Stimulated activated naive CD4-positive, alpha-beta T cell treated with Interleukin-2 at 50 U/mL for 16 hours (primary cell): ENCODE measurements around the gene PIK3R4.

Source experiments
- DNase-seq: peaks from one replicate; lab custom pipeline; 2025; lab: John Stamatoyannopoulos, UW

PIK3R4 gene

DNA sequence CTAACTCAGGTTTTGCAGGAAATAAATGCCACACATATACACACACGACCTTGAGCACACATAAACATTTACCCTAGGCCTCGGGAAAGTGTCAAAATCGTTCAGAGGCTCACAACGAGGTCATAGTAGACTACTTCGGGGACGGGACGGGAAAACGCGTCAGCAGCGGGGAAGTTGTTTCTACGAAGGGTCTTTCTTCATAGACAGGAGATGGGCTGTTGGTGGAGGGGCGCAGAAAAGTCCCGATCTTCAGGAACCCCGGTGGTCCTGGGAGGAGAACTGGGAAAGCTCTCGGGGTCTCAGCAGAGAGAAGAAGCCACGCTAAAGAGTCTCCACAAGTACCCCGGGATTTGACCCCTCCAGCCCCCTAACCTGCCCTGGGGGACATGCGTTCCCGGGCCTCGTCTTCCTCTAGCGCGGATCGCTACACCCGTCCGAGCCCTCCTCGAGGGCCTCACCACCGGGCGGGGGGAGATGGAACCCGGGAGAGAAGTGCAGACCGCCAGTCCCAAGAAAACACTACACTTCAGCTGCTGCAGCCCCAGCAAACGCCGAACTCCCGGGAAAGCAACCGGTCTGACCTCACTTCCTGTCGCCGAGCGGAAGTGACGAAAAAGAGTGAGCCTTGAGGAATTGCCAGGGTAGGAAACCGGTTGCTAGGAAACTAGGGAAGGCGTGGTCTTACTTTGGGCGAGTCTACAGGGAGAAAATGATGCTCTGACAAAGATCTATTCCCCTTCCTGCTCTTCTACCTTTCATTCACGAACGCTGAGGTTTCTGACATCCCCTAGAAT, at the start of gene PIK3R4:
TSS of gene PIK3R4 (minus strand) at position 584 of the 794 bp plus-strand sequence. CDS start 1,611 bp downstream, outside the sequence.
- DNase-seq = peak; percentile 94

DNA sequence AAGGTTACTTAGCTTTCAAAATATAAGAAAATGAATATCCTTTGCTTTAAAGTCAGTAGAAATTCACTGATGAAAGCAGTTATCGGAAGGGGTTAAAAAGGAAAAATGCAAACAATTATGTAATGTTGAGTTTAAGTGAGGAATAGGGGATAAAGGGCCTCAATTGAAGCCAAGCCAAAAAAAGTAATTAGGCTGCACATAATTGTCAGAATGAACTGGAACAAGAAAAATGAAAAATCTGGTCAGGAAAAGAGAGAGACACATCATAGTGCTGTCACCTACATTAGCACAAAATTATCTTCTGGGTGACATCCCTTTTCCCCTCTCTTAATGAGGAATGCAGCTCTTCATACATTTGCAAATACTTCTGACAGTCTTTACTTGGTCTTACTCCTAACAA, 48.8 kb upstream of the PIK3R4 start:
- DNase-seq = no peak

DNA sequence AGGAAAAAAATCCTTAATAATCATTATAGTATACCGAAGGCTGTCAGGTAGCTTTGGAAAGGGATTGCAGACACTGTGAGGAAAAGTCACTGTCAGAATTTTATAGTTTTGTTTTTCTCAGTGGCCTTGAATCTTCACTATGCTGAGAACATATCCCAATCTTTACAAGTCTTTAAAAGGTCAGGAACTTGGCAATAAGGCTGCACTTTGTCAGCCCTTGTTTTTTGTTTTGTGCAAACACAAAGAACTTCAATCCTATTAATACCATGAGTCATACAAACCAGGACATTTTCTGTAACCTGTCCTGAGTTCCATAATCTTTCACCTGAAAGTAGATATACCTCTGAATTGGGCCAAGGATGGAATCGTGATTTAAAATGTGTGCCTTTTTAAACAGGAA, 45.6 kb upstream of the PIK3R4 start:
- DNase-seq = no peak

DNA sequence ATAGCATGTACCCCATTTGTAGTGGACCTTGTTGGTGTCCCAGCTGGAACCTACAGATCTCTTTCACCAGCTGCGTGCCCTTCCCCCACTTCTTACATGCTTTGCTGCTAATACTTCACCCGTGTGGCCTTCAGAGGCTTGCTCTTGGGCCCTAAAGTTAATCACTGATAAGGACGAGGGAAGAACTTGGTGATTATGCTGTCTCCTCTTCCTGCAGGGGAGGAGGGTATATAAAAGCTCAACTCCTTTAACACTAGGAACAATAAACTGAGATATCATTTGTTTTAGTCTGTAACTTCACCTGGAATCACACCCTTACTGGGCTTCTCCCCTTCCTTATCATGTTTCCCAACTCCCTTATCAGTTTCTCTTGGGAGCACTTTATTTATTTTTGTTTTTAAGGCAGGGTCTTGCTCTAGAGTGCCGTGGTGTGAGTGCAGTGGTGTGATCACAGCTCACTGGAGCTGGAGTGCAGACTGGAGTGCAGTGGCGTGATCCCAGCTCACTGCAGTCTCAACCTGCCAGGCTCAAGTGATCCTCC, 43.2 kb upstream of the PIK3R4 start:
- no peak for DNase-seq

DNA sequence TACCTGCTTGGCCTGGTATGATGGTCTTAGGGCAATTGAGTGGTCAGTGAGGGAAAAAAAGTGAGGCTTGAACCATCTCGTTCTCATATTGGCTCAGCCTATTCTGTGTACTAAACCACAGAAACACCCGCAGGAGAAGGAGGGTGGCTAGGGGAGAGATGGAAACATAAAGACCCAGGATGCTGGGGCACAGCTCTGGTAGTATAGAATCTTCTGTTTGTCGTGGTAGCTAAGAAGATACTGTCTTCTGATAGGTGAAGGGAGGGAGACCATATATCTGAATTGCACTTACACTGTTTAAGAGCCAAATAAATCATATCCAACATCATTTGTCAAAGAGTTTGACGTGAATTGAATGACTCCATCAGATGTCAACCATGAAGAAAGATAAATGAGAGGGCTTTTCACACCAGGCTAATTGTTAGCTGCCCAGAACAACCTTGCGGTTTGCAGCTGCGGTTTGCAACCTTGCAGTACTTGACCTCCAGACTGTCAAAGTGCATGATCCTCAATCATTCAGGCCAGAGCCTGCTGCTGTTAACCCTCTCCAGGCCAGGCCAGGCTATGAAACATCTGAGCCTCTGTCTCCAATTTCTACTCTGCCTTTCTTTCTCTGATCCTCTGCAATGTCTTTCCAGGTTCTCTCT, 40.9 kb upstream of the PIK3R4 start:
- DNase-seq = no peak

DNA sequence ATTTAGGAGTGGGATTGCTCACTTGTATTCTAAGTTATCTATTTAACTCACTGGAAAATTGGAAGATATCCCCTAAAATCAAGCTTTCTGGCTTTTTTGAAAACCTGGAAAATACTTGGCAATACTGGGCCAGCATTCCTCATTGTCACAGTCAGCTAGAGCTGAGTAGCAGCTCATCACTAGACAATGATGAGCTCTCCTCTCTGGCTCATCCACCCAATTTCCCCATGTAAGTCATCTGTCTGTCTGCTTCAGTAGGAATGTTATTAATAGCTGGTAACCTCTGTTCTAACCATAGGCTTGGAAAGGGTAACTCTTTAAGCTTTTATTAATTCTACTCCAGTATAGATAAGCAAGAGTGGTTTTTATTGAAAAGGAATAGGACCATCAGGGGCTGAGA, 39.7 kb upstream of the PIK3R4 start:
- DNase-seq = no peak

DNA sequence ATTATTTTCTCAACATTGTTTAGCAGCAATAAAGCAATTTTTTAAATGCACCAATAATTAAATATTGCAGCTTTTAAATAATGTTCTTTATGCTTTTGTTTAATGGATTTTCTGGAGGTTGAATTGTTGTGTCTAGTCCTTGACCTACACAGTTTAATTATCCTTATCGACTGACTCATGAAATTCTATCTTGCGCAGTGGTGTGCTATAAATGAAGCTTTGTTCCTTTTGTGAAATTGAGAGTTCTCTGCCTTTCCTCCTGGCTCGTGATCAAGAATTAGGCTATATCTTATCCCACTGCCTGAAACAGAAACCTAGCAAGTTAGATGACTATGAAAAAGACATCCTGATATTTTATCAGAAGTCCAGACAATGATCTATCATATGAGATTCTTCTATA, 37.0 kb upstream of the PIK3R4 start:
- DNase-seq = no peak

DNA sequence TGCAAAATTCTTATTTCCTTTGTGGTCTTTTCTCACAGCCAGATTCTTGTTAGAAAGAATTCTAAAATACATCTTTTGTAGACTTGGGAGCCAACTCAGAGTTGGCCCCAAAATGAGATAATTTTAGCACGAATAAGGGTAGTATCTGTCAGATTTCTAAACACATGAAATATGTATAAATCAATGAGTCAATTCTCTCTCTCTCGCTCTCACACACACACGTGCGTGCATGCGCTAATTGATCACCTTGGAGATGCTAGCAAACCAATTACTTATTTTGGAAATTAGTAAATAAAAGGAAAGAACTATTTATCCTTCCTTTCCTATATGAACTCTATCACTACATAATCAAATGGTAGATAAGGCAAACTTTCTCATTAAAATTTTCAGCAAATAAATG, 32.9 kb upstream of the PIK3R4 start:
- DNase-seq = no peak

DNA sequence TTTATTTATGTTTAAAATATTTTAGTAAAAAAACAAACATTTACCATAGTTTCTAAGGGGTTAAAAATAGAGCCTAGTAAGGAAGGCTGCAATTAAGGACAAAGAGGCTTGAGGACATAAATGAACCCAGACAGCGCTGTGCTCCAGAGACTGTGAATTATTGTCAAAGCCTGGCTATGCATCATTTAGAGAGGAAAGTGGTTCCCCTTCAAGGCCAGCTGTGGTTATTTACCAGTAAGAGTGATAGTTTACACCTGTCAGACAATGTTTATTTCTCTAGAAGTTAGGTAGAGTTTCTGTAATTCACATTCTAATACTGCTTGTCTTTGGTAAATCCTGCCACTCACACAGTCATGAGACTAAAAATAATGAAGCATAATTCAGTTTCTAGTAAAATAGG, 32.4 kb upstream of the PIK3R4 start:
- no peak for DNase-seq

DNA sequence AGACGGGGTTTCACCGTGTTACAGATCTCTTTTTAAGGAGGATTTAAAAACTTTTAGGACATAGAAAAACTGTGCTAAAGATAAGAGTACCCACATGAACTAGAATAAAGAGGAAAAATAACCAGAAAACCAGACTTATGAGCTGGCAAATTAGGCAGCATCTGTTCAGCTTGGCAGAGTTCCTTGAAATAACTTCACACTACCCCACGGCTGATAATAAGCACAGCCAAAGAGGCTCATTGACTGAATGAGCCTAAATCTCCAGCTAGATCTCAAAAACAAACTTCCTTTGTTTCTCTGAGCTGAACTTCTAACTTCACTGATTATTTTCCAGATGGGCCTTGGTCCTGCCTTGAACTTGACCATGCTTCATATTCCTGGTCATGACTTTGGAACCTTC, 26.7 kb upstream of the PIK3R4 start:
- DNase-seq = no peak

DNA sequence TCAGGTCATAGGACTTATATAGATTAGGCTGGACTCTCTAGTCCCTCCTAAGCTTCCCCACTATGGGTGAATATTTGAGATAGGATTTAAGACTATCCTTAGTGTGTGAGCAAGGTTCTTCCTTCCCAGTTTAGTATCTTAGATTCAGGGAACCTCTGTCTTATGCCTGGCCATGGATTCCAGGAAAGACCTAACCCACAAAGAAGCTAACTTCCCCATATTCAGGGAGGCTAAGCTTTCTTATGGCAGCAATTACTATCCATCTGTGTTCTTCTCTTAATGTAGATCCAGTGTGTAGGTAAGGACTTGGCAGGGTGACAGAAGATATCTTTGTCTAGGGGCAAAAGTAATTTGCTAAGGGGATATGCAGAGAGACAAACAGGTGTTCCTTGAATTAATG, 25.5 kb upstream of the PIK3R4 start:
- no peak for DNase-seq

DNA sequence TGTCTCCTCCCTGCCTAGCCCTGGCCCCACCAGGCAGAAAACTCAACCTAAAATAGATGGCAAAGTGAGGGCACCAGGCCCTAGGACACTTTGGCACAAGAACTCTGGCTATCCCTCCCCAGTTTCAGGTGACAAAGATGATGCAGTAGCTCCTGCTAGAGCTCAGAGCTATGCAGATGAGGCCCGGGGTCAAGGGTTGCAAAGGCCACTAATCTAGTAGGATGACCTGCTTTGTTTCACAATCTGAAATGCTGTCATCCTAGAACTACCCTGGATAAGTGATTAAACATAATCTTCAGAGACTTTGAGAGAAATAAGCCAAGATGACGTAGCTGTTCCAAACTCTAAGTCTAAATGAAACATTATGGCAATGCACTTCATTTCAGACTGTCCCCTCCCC, 24.0 kb upstream of the PIK3R4 start:
- DNase-seq = no peak

DNA sequence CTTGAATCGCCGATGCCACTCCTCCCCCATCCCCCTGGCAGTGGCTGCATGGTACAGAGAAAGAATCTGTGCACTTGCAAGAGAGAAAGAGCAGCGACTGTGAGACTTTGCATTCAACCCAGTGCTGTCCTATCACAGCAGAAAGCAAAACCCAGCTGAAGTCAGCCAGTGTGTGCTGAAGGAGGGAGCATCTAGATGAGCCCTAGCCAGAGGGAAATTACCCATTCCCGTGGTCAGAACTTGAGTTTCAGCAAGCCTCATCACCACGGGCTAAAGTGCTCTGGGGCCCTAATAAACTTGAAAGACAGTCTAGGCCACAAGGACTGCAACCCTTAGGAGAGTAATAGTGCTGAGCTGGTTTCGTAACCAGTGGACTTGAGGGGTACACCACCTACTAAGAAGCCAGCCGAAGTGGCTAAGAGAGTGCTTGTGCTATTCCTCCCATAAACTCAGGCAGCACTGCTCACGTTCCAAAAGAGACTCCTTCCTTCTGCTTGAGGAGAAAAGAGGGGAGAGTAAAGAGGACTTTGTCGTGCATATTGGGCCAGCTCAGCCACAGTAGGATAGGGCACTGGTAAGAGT, 15.2 kb upstream of the PIK3R4 start:
- DNase-seq = no peak

DNA sequence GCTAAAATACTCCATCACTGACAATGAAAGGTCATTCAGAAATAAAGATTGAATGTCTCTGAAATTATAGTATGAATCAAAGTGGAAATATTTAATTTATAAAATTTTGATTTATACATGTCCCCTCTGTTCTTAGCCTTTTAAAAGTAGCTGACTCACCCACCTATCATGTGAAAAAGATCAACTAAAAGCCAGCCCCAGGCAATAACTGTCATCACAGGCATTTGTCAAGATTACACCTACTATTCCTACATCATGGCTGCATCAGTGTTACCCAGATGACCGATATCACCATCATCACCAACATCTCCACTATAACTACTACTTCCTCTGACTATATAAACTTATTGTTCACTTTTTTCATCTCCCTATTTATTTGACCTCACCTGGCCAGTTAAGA, 14.3 kb upstream of the PIK3R4 start:
- no peak for DNase-seq

DNA sequence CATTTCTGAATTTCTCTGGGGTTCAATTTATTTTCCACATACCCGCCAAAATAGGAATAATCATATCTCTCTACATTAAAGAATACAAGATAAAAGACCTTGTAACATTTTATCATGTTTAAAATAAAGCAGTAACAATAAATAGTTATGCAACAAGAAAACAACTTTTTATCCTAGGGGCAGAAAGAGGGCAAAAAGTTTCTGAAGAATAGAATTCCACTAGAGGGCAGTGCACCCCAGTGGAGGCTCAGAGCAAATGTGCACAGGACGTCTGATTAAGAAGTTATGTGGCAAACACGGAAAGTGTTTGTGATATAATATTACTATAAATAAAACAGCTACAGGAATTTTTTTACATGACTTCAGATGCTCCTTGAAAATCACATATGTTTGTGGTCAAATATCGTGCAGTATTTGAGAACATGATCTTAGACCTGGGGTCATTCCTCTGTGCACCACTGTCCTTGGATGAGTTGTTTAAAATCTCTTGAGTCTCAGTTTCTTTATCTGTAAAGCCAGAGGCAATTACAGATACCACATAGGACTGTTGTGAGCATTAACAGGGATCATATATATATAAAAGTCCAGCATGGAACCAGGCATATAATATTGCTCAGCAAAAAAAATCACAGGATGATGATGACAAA, 13.2 kb upstream of the PIK3R4 start:
- peak; percentile 36 for DNase-seq

DNA sequence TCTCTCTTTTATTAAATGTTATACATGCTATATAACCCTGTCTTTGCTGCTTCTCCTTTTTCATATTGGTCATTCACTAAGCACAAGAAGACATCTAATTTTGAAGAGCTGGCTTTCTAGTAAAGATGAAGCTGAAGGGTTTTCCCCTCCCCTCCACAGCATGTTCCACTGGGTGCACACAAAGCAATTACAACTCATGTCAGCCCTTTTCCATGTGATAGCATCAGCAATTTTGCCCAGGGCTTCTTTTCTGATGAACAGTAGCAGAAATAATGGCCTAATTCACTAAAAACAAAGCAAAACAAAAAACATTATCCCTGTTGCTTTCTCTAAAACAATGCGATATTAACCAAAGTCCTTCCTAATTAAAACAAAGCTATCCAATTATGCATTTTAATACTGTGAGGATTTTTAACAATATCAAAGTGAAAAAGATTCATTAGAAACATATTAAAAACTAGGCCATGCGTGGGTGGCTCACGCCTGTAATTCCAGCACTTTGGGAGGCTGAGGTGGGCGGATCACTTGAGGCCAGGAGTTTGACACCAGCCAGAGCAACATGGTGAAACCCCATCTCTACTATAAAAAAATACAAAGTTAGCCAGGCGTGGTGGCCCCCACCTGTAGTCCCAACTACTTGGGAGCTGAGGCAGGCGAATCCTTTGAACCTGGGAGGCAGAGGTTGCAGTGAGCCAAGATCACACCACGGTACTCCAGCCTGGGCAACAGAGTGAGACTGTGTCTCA, 12.2 kb upstream of the PIK3R4 start:
- DNase-seq = no peak

DNA sequence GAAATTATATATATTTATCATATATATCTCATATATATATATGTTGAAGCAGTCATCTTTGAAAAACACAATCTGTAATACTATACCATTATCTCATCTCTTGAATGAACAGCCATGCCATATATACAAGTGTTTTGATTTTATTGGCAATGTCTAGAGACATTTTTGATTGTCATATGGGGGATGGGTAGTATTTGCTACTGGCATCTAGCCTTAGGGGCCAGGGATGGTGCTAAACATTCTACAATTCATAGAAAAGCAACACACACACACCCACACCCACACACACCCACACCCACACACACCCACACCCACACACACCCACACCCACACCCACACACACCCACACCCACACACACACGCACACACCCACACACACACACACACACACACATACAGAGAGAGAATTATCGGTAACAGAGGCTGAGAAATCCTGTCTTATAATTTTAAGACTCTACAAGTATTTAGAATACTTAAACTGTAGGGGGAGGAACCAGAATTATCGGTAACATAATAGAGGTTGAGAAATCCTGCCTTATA, 11.1 kb upstream of the PIK3R4 start:
- DNase-seq = no peak

DNA sequence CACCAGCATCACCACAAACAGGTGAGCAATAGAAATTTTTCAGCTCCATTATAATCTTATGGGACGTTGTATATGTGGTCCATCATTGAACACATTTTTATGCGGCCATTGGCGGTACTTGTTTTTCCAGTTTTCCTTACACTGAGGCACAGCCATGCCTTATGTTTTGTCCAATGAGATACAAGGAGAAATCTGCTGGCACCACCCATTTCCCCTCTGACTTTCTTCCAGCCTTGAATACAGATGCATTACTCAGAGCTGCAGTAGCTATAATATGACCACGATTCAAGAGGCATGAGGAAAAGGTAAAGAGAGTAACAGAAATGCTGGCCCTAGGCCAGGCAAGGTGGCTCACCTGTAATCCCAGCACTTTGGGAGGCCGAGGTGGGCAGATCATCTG, 9.0 kb upstream of the PIK3R4 start:
- no peak for DNase-seq

DNA sequence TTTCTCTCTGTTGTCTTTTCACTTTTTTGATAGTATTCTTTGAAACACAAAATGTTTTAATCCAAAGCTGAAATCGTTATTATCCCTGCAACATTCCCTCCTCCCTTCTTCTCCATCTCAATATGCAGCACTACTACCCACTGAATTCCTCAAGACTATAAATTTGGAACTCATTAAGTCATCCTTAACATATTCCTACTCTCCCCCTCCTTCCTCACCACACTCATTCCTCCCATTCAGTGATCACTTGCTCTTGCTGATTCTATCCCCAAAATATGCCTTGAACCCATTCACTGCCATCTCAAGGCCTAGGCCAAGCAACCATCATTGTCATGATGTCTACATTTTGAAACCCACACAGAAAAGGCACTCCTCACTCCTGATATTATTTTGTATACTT, 2.4 kb upstream of the PIK3R4 start:
- no peak for DNase-seq

DNA sequence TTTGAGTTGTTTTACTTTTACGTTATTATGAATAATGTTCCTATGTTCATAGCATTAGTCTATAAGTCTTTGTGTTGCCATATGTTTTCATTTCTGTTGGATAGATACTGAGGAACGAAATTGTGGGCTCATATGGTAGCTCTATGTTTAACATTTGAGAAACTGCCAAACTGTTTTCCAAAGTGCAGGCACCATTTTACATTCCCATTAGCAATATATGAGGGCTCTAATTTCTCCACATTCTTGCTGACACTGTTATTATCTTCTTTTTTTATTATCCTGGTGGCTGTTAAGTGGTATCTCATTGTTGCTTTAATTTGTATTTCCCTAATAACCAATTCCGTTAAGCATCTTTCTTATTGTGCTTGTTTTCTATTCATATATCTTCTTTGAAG, 1.8 kb upstream of the PIK3R4 start:
- DNase-seq = no peak

DNA sequence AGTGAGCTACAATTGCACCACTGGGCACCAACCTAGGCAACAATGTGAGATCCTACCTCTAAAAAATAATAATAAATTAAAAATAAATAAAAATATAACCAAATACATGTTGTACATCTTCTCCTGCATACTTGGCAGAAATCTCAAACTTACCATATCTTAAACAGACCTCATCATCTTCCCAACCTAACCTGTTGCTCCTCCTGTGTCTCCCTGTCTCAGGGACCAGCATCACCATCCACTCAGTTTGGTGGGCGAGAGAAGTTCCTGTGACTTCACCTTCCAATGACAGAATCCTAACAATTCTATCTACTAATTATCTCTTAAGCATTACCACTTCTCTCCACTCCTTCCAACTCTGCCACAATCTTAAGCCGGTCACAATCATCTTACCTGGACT, 3.3 kb downstream of the PIK3R4 start:
- no peak for DNase-seq
